Fibroblast of skin of left biceps (primary cell): ENCODE data around the gene FSD1L.
"Not testable (repeated sequence)": the region's sequence is repeated elsewhere in the genome, so short reads cannot be mapped to it uniquely, and the experiment has no call there.

Experiments
- DNase-seq, 2 experiments: peaks; one replicate each; pipeline ENCODE4 v3.0.0-alpha.2; 2013; ENCODE audit warnings: low read depth in 2 of 2

FSD1L gene

DNA sequence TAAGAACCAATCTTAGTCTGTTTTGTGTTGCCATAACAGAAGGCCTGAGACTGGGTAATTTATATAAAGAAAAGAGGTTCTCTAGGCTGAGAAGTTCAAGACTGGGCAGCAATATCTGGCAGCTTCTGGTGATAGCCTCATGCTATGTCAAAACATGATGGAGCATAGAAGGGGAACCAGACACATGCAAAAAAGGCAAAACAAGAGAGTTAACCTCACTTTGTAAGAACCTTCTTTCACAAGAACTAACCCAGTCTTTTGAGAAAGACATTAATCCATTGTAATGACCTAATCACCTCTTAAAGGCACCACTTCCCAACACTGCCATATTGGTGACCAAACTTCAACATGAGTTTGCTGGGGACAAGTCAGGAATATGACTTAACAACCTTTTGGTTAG is 37.3 kb downstream of the FSD1L start:
- no peak for DNase-seq

DNA sequence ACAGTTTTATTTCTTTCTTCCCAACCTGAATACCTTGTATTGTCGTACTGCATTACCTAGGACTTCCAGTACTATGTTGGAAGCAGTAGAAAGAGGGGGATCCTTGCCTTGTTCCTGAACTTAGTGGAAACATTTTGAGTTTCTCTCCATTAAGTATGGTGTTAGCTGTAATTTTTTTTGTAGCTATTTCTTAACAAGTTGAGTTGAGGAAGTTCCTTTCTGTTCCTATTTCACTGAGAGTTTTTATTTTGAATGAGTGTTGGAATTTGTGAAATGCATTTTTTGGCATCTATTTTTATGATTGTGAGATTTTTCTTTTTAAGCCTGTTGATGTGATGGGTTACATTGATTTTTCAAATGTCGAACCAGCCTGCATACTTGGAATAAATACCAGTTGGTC is 49.0 kb downstream of the FSD1L start:
- DNase-seq = no peak

DNA sequence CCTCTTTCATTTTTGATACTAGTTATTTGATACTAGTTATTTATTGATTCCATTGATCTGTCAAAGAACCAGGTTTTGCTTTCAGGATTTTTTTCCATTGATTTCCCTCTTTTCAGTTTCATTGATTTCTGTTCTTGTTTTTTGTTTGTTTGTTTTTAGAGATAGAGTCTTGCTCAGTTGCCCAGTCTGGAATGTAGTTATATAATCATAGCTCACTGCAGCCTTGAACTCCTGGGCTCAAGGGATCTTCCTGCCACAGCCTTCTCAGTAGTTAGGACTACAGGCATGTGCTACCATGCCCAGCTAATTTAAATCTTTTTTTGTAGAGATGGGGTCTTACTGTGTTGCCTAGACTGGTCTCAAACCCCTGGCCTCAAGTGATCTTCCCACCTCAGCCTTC is 49.9 kb downstream of the FSD1L start:
- DNase-seq = no peak

DNA sequence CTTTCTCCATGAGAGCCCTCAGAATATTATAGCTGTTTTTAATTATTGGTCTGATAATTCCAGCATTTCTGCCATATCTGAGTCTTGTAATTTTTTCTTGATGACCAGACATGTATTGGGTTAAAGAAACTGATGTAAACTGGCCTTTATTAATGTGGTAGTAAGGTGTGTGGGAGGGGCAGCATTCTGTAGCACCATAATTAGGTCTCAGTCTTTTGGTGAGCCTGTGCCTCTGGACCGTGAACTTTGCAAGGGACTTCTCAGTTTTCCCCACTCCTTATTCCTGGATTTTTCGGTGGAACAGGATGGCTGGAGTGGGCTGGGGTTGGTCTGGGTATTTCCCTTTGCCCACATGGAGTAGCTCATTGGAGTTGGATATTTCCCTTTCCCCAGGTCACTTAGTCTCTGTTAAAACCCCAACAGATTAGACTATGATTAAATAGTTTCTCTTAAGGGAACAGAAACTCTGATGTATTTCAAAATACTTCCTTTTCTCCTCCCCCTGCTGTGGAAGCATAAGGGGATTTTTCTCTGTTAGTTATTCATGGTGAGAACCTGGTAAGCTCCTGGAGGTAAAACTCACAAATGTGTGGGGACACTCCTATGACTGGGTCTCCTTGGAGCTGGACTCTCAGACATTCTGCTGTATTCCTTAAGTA is 52.4 kb downstream of the FSD1L start:
- DNase-seq = no peak

DNA sequence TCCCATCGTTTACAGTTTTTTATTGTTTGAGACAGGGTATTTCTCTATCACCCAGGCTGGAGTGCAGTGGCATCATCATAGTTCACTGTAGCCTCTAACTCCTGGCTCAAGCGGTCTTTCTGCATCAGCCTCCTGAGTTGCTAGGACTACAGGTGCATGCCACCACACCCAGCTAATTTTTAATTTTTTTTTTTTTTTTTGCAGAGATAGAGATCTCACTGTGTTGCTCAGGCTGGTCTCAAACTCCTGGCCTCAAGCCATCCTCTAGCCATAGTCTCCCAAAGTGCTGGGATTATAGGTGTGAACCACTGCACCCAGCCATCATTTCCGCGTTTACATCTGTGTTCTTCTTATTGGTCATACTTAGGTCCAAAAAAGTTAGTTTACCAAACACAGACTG is 53.6 kb downstream of the FSD1L start:
- DNase-seq = no peak

DNA sequence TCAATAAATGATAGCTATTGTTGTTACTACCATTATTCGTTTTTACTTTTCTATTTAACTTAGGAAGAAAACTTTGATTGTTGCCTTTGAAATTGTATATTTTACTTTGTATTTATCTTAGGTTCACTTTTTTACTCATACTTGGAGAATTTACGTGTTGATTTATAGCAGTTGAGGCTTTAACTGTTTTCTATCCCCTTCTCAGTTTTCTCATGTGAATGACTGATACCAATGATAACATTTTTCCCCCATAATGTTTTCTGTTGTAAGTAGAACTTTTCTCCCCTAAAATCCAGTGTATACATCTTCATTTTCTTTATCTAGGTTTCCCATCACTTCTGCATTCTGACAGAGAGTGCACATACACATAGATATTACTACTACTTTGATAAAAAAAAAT is 54.4 kb downstream of the FSD1L start:
- no peak for DNase-seq

DNA sequence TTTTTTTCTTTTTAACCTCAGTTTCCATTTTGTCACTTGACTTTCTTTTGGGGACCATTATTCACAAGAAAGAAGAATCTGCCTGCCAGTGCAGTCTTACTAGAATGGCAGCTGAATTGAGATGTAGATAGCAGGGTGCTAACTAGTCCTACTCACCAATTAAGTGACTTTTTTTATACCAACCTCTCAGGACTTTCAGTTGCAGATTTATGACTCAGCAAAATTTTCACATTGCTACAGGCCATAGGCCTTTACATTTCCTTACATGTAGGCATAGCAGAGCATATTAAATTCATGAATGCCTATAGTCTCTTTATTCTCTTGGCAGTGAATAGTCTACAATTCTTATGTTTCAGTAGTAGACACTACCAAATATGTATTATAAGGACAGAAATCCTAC is 56.0 kb downstream of the FSD1L start:
- no peak for DNase-seq

DNA sequence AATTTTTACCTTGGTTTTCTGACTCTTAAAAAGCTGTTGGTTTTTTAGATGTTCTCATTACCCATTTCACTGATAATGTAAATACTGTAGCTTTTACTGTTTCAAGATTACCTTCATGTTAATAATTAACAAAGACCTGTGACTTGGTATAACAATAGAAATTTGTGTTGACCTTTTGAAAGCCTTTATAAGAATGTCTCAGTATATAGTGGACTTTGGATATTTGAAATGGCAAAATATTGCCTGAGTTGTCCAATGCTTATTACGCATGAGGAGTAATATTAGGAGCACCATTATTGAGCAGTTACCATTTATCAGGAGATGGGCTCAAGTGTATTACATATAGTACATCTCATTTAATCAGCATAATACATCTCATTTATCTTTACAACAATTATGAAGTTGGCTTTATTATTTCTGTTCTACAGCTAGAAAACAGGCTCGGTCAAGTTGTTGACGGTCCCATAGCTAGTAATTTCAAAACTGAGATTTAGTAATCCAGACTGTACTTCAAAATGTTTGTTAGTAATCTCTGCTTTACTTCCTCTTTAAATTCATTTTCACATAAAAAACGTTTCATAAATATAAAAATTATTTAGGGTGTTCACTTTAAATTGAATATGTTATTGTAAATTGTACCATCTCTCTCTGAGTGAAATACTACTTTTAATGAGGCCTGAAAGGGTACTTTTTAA is 59.4 kb downstream of the FSD1L start:
- no peak for DNase-seq

DNA sequence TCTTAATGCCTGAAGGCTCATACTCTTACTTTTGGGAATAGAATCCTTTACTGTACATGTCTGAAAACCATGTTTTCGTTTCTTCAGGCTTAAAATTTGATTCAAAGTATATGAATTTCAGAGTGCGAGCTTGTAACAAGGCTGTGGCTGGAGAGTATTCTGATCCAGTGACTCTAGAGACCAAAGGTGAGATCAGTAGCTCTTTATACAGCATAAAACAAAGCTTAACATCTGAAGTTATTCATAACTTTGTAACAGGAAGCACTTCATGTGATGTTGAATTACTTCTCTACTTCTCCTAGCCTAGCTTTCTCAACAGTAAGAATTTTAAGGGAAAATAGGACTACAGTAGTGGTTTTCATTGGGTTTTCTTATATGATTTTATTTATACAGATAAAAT is 60.7 kb downstream of the FSD1L start:
- no peak for DNase-seq

DNA sequence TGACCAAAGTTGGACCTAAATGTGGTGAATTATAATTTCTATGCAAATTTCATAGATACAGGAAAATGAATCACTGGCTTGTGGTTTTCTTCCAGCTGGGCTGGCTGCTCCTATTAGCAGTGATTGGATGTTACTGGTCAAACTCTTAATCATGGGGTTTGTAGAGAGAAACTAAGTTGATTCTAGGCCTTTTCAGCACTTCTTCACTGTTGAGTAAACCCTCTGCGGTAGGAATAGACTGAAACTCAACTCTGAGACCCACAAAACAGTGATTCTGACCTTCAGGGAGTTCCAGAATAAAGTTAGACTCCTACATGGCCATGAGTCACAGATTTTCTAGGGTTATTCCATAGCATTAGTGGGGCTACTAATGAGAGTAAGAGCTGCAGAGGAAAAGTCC is 62.2 kb downstream of the FSD1L start:
- DNase-seq = peak; percentile 59 to 63

DNA sequence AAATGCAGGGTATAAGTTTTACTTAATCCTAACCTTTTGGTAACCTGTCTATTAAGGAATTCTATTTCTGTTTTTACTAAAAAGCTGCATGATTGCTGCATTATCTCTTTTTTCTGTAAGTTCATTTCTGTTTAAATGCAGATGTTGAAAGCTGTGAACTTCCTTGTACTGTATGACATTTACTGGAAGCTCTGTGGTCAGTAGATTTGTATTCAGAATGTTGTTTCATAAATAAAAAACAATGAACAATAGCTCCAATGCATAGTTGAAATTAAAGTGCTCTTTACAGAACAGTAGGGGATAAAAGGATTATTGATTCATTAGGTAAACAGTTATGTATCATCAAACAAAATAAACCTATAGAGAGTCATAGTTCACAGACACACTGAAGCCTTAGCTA is 63.6 kb downstream of the FSD1L start:
- no peak for DNase-seq

DNA sequence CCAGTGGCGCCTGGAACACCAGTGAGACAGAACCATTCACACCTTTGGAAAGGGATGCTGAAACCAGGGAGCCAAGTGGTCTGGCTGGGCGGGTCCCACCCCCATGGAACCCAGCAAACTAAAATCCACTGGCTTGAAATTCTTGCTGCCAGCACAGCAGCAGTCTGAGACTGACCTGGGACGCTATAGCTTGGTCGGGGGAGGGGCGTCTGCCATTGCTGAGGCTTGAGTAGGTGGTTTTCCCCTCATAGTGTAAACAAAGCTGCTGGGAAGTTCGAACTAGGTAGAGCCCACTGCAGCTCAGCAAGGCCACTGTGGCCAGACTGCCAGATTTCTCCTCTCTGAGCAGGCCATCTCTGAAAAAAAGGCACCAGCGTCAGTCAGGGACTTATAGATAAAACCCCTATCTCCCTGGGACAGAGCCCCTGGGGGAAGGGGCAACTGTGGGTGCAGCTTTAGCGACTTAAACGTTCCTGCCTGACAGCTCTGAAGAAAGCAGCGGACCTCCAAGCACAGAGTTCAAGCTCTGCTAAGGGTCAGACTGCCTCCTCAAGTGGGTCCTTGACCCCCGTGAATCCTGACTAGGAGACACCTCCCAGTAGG is 68.1 kb downstream of the FSD1L start:
- DNase-seq = no peak

DNA sequence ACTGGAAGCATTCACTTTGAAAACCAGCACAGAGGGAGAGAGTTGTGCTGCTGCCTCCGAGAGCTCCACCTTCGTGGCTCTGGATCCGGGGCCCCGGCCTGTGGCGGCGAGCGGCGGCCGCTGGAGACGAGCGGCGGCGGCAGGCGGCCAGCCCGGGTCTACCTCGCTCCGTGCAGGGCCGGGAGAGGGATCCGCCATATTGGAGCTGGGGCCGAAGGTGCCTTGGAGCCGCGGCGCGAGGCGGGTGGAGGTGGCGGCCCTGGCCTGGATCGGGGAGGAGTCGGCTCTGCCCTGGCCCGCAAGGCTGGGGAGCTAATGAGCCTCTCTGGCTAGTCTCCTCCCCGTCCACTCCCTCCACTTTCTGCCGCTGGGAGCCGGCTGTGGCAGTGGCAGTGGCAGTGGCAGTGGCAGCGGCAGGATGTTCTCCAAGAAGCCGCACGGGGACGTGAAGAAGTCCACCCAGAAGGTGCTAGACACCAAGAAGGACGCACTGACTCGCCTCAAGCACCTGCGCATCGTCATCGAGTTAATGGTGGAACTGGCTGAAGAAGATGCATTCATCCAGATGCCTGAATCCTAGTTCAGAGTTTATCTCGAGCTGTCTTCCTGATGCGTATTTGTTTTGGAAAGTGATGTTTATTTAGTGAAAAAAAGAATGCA is 72.0 kb downstream of the FSD1L start:
- not testable (repeated sequence) for DNase-seq

DNA sequence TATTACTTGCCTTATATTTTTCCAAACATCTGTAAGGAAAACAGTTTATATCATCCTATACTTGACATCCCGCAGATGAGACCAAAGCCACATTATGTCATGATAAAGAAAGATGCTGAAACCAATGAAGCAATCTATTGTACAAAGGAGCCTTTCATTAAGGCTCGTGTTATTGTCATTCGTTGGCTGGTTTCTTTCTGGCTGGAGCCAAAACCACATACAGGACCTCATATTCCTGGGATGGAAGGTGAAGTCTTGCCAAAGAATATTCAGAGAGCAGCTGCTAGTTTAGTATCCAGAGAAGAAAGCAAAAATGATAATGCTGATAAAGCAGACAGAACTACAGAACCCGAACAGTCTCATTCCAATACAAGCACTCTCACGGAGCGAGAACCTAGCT is 73.2 kb downstream of the FSD1L start:
- not testable (repeated sequence) for DNase-seq

DNA sequence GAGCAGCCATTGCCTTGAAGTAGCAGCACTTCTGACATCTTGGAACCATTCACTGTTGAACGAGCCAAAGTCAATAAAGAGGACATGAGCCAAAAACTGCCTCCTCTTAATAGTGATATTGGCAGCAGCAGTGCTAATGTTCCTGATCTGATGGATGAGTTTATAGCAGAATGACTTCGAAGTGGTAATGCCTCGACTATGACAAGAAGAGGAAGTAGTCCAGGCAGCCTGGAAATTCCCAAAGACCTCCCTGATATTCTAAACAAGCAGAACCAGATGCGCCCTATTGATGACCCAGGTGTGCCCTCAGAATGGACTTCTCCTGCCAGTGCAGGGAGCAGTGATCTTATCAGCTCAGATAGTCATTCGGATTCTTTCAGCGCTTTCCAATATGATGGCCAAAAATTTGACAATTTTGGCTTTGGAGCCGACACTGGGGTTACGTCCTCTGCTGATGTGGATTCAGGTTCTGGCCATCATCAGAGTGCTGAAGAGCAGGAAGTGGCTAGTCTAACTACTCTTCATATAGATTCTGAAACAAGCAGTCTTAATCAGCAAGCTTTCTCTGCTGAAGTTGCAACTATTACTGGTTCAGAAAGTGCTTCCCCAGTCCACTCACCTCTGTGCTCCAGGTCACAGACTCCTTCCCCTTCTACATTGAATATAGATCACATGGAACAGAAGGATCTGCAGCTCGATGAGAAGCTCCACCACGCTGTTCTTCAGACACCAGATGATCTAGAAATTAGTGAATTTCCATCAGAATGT is 75.0 kb downstream of the FSD1L start:
- not testable (repeated sequence) for DNase-seq

DNA sequence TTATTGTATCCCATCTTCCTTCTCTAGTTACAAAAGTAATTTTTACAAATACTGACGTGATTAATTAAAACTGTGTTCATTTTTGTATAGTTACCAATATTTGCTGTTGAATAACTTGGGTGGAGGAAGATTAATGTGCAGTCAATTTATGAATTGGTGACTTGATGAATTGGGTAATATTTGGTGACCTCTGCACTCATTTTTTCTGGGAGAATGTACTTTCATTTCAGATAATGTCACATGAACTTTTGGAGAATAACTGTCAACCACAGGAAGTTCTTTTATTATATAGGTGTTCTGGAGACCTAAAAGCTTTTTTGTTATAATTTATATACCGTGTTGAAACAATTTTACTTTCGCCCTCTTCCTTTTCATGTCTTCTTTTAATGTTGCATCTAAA is 83.7 kb downstream of the FSD1L start:
- DNase-seq = no peak

DNA sequence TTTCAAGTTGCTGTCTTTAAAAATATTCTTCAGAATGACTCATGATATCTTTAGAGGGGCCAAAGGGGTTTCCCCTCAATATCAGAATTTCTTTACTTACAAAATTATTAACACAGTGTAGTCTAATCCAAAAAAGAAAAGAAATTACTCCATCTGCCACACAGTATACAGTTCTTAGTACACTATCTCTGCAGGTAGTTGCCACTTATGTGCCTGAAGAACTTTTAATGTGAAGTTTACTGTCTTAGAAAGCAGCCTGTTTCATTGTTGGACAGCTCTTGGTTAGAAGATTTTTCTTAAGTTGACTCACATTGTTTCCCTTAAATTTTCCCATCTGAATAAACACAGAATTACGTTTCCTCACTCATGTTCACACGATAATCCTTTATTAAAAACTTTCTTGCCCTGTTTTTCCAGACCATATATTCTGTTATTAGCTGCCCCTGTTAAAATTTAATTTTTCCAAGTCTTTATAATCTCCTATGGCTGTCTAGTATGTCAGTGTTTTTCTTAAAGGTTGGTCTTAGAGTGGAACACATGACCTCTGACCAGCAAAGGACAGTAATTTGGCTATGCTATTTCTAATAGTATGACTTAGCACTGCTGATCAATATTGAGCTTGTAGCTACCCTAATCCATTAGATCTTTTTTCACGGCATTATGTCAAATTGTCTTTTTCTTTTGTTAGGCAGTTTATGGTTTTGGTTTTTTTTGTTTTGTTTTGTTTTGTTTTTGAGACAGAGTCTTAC is 88.3 kb downstream of the FSD1L start:
- DNase-seq = no peak

DNA sequence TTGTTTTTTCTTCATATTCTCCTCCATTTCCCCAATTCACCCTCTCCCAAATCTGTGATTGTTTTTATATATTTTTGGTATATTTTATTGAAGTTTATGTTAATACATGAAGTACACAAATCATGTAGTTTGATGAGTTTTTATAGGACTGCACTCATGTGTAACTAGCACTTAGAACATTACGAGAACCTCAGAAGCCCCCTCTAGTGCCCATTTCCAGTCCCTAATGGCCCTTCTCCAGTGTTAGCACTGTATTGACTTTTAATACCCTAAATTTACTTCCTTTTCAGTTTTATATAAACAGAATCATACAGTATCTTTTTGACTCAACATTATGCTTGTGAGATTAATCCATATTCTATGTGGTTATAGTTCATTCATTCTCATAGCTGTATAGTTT is 91.6 kb downstream of the FSD1L start:
- DNase-seq = no peak

DNA sequence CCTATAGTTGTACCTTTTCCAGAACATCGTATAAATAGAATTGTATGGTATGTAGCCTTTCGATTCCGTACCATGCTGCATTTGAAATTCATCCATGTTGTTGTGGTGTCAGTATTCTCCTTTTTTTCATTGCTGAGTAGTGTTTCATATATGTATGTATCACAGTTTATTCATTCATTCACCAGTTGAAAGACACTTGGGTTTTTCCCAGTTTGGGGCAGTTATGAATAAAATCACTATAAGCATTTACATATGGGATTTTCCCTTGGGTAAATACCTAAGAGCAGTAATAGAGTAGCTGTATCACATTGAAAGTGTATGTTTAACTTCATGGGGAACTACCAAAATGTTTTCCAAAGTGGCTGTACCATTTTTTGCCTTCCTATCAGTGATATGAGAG is 94.0 kb downstream of the FSD1L start:
- DNase-seq = no peak

DNA sequence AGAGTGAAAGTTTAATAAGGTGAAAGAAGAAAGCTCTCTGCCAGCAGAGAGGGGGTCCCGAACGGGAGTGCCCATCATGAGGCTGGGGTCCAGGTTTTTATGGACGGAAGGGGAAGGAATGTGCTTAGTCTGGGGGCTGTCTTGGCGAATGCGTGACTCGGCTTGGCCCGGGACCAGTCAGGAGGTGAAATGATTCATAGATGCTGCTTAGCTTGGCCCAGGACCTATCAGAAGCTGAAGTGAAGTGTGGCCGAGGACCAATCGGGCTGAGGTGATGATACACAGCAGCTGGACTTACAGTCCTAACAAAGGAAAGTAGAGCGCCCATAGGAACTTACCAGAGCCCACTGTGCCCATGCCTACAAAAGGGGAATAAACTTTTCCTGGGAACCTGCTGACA is 106.2 kb downstream of the FSD1L start:
- DNase-seq = no peak
